Spleen (tissue), 7 donors: ENCODE measurements around the gene CLIC2.

Source experiments
- POLR2A ChIP-seq, 3 donors: fragments of 450-650 bp; IDR thresholded peaks; one replicate each; pipeline ENCODE4 v1.5.1; 2017; ENCODE audit warnings: antibody characterized with exemption in 3 of 3, mild to moderate bottlenecking in 1 of 3
- TF ChIP-seq, protein P1 (sequence below), 11 experiments: fragments of 200-600 bp in 7 of 11; fragments of 450-650 bp in 4 of 11; sonication (generic) in 4 of 11; IDR thresholded peaks in 8 of 11; conservative IDR thresholded peaks in 3 of 11; 1 replicate in 7 of 11; 2 replicates in 4 of 11; pipeline versions ENCODE4 v1.4.0 to v1.8.0; 2016 to 2021; ENCODE audit warnings: antibody characterized with exemption in 11 of 11, inconsistent platforms in 4 of 11, mild to moderate bottlenecking in 1 of 11
- donor health status: DM: no; HTN: no; CAD: no; lungs with moderate emphysema.
- donor health status: DM: no; HTN: no; CAD: no.
- donor health status: DM: no; HTN: no; CAD: no.

DNA sequence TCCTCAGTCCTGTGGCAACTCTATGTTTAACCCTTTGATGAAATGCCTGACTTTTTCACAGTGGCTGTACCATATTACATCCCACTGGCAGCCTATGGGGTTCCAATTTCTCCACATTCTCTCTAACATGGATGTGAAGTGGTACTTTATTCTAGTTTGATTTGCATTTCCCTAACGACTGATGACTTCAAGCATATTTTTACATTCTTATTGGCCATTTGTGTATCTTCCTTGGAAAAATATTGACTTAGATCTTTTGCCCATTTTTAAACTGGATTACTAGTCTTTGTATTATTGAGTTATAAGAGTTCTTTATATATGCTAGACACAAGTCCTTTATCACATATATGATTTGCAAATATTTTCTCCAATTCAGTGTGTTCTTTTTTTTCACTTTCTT, 68.0 kb downstream of the CLIC2 start:
- TF ChIP-seq, protein P1, sequence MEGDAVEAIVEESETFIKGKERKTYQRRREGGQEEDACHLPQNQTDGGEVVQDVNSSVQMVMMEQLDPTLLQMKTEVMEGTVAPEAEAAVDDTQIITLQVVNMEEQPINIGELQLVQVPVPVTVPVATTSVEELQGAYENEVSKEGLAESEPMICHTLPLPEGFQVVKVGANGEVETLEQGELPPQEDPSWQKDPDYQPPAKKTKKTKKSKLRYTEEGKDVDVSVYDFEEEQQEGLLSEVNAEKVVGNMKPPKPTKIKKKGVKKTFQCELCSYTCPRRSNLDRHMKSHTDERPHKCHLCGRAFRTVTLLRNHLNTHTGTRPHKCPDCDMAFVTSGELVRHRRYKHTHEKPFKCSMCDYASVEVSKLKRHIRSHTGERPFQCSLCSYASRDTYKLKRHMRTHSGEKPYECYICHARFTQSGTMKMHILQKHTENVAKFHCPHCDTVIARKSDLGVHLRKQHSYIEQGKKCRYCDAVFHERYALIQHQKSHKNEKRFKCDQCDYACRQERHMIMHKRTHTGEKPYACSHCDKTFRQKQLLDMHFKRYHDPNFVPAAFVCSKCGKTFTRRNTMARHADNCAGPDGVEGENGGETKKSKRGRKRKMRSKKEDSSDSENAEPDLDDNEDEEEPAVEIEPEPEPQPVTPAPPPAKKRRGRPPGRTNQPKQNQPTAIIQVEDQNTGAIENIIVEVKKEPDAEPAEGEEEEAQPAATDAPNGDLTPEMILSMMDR (IDR thresholded peaks at IDR 0.05 in 8 of 11, conservative IDR thresholded peaks at IDR 0.05 in 3 of 11) = no peak
- TF ChIP-seq POLR2A (IDR thresholded peaks at IDR 0.05) = no peak
